Astrocyte of the cerebellum (primary cell): ENCODE data around the gene OGDHL.
"Not testable (repeated sequence)": the region's sequence is repeated elsewhere in the genome, so short reads cannot be mapped to it uniquely, and the experiment has no call there.

Source experiments
- DNase-seq: peaks from one replicate; pipeline ENCODE4 v3.0.0-alpha.2; 2011; ENCODE audit warnings: low read depth
- H3K4me3 ChIP-seq: 2 replicates; pipeline ENCODE4 v1.5.1; 2011; ENCODE audit warnings: mild to moderate bottlenecking, low read depth, low read length, moderate library complexity
- in situ Hi-C: cut with HindIII; loops from 2 replicates; pipeline ENCODE4 v1.10.0; 2017; ENCODE audit warnings: low sequenced_read_pairs
- TF ChIP-seq, protein P1 (sequence below): IDR thresholded peaks from 2 replicates; pipeline ENCODE4 v1.5.1; 2012; ENCODE audit warnings: low read length, low read depth, moderate library complexity, mild to moderate bottlenecking; ENCODE audit errors: missing control alignments

The OGDHL gene

DNA sequence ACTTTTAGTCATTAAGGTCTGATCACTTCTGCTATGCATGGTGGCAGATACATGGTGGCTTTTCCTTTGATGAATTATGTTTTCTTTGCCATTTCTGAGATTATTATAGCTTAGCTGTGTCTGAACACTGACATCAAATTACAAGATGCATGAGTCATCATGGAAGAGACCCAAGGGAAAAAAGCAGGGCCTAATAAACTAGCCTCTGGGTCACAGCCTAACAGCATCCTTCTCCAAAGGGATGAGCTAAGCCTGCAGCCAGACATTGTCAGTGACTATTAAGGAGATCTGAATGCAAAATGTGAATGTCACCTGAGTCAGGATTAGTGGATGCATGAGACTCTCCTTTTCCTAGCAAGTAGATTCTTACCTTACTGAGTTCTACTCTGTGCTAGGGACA, 19.1 kb upstream of the OGDHL start:
- H3K4me3 ChIP-seq: no peak overlapping the region
- in situ Hi-C loops: loop anchor here (10.0 kb wide), 1 partner anchor 156 kb away; no protein-coding TSS in a partner anchor
- TF ChIP-seq, protein P1, sequence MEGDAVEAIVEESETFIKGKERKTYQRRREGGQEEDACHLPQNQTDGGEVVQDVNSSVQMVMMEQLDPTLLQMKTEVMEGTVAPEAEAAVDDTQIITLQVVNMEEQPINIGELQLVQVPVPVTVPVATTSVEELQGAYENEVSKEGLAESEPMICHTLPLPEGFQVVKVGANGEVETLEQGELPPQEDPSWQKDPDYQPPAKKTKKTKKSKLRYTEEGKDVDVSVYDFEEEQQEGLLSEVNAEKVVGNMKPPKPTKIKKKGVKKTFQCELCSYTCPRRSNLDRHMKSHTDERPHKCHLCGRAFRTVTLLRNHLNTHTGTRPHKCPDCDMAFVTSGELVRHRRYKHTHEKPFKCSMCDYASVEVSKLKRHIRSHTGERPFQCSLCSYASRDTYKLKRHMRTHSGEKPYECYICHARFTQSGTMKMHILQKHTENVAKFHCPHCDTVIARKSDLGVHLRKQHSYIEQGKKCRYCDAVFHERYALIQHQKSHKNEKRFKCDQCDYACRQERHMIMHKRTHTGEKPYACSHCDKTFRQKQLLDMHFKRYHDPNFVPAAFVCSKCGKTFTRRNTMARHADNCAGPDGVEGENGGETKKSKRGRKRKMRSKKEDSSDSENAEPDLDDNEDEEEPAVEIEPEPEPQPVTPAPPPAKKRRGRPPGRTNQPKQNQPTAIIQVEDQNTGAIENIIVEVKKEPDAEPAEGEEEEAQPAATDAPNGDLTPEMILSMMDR: no peak
- DNase-seq: no peak

DNA sequence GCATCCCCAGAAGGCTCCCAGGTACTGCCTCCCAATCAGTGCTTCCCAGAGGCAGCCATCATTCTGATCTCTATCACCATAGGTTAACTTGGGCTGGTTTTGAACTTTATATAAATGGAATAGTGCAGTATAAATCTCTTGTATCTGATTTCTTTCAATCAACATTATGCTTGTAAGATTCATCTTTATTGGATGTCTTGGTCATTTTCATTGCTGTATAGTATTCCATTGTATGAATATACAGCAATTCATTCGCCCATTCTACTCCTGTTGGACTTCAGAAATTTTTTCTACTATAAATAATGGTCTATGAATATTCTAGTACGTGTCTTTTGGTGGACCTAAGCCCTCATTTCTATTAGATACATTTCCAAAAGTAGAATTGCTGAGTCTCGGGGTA, 16.1 kb upstream of the OGDHL start:
- in situ Hi-C loops: no loop called here

DNA sequence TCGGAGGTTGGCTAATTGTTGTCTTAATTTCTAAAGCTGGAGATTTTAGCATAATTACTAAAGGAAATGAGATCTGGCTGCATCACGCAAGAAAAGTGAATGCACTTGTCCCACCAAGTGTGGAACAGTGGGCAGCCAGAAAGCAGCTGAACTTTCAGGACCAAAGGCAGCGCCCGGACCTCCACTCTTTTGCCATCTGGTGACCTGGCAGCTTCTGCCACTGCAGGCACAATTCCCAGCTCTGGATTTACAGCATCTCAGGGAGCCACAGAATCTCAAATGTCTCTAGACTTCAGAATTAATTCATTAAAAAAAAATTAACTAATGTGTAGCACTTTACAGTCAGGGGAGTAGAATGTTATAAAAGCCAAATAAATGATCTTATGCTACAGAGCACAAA, 14.7 kb upstream of the OGDHL start:
- H3K4me3 ChIP-seq: no peak overlapping the region
- DNase-seq: no peak
- TF ChIP-seq, protein P1: no peak
- in situ Hi-C loops: no loop called here

More for the DNA sequence above, 16.1 kb upstream of the OGDHL start:
- no peak overlapping the region for H3K4me3 ChIP-seq
- TF ChIP-seq, protein P1: no peak
- no peak for DNase-seq

DNA sequence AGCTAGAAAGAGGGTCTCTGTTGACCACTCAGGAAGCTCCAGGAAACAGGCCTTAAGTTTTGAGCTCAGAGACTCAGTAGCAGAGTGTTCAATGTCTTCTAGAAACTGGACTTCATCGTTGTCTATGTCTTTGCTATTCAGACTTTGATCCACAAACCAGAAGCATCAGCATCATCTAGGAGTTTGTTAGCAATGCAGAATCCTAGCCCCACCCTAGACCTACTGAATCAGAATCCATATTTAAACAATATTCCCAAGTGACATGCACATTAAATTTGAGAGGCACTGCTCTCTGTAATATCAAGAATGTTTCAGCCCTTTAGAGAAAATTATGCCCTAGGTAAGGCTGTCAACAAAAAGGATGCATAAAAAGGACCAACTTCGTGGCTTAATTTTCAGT, 12.9 kb upstream of the OGDHL start:
- H3K4me3 ChIP-seq: no peak overlapping the region
- in situ Hi-C loops: no loop called here
- TF ChIP-seq, protein P1: no peak
- no peak for DNase-seq

DNA sequence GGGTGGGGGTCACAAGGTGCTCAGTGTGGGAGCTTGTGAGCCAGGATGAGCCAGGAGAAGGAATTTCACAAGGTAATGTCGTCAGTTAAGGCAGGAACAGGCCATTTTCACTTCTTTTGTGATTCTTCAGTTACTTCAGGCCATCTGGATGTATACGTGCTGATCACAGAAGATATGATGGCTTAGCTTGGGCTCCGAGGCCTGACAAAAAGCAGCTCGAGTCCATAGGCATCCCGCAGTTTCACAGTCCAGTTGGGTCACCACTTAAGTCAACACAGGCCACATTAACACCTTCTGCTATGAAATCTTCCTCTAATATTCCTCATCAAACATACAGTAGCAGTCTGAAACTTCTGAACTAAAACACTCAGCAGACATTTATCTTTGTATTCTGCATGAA, 10.8 kb upstream of the OGDHL start:
- H3K4me3 ChIP-seq, DNase-seq, in situ Hi-C loops: not testable (repeated sequence)

DNA sequence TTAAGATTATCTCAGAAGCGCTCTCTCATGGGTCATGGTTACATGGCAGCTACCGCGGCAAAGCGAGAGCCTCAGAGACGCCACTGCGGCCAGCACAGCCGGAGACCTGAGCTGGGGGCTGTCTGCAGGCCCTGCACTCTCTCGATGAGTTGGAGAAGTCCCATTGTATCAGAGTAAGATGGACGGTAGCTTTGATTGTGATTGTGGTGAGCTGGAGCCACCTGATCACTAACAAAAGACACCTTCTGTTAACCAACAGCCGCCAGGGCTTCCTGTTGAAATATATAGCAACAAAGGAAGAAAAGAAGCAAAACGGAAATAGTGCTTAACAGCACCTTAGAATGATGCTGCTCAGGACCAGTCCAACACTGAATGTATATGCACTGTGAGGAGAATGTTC, 8.9 kb upstream of the OGDHL start:
- H3K4me3 ChIP-seq, DNase-seq, in situ Hi-C loops: not testable (repeated sequence)

DNA sequence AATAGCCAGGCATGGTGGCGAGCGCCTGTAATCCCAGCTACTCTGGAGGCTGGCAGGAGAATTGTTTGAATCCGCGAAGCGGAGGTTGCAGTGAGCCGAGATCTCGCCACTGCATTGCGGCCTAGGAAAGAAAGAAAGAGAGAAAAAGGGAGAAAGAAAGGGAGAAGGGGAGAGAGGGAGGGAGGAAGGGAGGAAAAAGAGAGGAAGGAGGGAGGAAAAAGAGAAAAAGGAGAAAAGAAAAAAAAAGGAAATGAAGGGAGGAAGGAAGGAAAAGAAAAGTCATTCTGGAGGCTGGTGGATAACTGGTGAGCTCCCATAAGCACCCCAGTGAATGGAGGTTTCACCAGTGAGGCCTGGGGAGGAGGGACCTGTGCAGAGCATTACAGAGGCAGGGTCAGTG, 7.6 kb upstream of the OGDHL start:
- H3K4me3 ChIP-seq: no peak overlapping the region
- no peak for DNase-seq
- in situ Hi-C loops: no loop called here
- TF ChIP-seq, protein P1: no peak

DNA sequence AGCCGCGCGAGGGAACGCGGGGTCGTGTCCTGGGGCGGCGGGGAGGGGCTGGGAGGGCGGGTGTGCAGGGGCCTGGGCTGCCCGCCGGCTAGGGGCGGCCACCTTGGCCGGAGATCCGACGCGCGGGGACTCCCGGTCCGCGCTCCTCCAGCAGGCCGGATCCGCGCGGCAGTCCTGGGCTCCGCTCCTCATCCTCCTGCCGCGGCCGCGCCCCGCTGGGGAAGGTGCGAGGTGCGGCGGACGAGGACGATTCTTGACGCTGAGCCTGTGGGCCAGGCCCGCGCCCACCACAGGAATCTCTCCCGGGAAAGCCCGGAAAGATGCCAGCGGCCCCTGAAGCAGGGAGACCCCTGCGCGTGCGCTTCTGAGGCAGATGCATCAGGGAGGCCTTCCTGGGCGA, 6.6 kb upstream of the OGDHL start:
- TF ChIP-seq, protein P1: no peak
- in situ Hi-C loops: no loop called here

More for the DNA sequence above, 6.6 kb upstream of the OGDHL start:
- no peak overlapping the region for H3K4me3 ChIP-seq
- DNase-seq: no peak
